ENCODE data around the gene MOB3A. TPM values are rescaled to one million over a fixed set of nuclear protein-coding genes. Genes with fewer than 3 reads are reported as not detected.
A peak's percentile ranks its signal among the peaks of the same experiment; 100 is the strongest.

The MOB3A gene
- total and polyA plus RNA-seq, 2 of the 13 experiments (the other 11 are each of a cell fraction or from before 2014, with no cell fraction given) = 3.5 to 17.8 TPM

DNA sequence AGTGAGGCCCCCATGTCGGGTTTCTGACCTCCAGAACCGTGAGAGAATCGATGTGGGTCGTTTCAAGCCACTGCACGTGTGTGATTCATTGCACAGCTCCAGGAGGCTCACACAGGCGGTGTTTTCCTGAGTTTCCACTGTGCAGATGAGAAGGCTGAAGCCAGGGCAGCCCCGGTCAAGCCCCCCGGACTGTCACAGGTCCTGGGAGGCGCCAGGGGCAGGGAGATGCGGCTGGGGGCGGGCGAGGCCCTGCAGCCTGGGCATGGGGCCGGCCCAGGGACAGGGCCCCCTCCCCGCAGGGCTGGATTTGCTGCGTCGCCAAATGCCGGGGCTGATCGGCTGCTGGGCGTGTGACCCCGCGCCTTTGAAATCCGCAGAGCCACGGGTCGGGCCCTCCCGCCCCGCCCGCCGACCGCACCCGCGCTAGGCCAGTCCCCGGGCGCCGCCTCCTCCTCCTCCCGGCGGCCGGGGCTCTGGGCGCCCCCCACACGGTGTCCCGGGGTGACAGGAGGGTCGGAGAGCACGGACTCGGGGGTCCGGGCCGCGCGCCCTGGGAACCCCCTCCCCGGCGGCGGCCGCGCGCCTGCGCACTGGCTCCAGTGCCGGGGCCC is 35.1 kb downstream of the MOB3A start (continued):
- TF ChIP-seq, protein P1, sequence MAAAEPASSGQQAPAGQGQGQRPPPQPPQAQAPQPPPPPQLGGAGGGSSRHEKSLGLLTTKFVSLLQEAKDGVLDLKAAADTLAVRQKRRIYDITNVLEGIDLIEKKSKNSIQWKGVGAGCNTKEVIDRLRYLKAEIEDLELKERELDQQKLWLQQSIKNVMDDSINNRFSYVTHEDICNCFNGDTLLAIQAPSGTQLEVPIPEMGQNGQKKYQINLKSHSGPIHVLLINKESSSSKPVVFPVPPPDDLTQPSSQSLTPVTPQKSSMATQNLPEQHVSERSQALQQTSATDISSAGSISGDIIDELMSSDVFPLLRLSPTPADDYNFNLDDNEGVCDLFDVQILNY (CRISPR knock-in tag; conservative IDR thresholded peaks at IDR 0.05) = peak; percentile 74; the same call in 1 of the 2 replicates
- TF ChIP-seq ZNF564 (CRISPR knock-in tag; IDR thresholded peaks at IDR 0.05) (no peak), TFDP2 (CRISPR knock-in tag; IDR thresholded peaks at IDR 0.05) (peak; percentile 63), SOX13 (IDR thresholded peaks at IDR 0.05) (no peak; the same call in 1 of the 2 replicates), SOX13 (CRISPR knock-in tag; conservative IDR thresholded peaks at IDR 0.05 in 1 of 2, IDR thresholded peaks at IDR 0.05 in 1 of 2) (peak; percentile 7 to 60; a peak in 1 of 4 replicates), ZNF343 (CRISPR knock-in tag; IDR thresholded peaks at IDR 0.05) (no peak), KDM1A (CRISPR knock-in tag; IDR thresholded peaks at IDR 0.05) (no peak), ZMYM3 (CRISPR knock-in tag; IDR thresholded peaks at IDR 0.05) (no peak), NFKB2 (CRISPR knock-in tag; IDR thresholded peaks at IDR 0.05; ENCODE audit: borderline replicate concordance) (no peak), REL (CRISPR knock-in tag; conservative IDR thresholded peaks at IDR 0.05) (0 out of 2 replicates have a peak, but pooled peaks have one; percentile 53), ZNF20 (CRISPR knock-in tag; IDR thresholded peaks at IDR 0.05) (no peak), ZFAT (CRISPR knock-in tag; conservative IDR thresholded peaks at IDR 0.05) (no peak), DPF2 (CRISPR knock-in tag; IDR thresholded peaks at IDR 0.05; ENCODE audit: borderline replicate concordance, low read depth) (no peak), ZKSCAN1 (IDR thresholded peaks at IDR 0.05; ENCODE audit: low read length) (no peak), ZFP62 (CRISPR knock-in tag; IDR thresholded peaks at IDR 0.05) (no peak), NR0B2 (CRISPR knock-in tag; IDR thresholded peaks at IDR 0.05) (no peak; the same call in 1 of the 2 replicates), NR2F2 (IDR thresholded peaks at IDR 0.05; ENCODE audit: borderline replicate concordance, low read depth) (0 out of 2 replicates have a peak, but pooled peaks have one; percentile 11), FOSL2 (CRISPR knock-in tag; IDR thresholded peaks at IDR 0.05) (peak; percentile 18; the same call in 1 of the 2 replicates), TBX2 (CRISPR knock-in tag; IDR thresholded peaks at IDR 0.05; ENCODE audit: borderline replicate concordance) (no peak; the same call in none of the 2 replicates), ZNF318 (CRISPR knock-in tag; IDR thresholded peaks at IDR 0.05) (no peak; the same call in 1 of the 2 replicates)

All from HepG2 (cell line).